Measurements from ENCODE around the gene MT1E.
"Not testable (repeated sequence)": the region's sequence is repeated elsewhere in the genome, so short reads cannot be mapped to it uniquely, and the experiment has no call there.

MT1E gene

GRCh38 chr16:56615353-56615752, 10.2 kb upstream of the MT1E start:
- H3K27me3 ChIP-seq (ENCODE audit: control insufficient read depth in 1 of 2, insufficient read depth in 2 of 2, low read length in 2 of 2) = no peaks in the 10 kb centered on the region
- H3K9me3 ChIP-seq (ENCODE audit: control insufficient read depth in 2 of 2, low read length in 2 of 2) = no peaks in the 10 kb centered on the region
- no peak overlapping the region for H3K27ac ChIP-seq (ENCODE audit: low read length)
- H3K4me1 ChIP-seq (ENCODE audit: control insufficient read depth, insufficient read depth, low read length) = peaks cover 35% of the 10 kb centered on the region
- H3K4me3 ChIP-seq (ENCODE audit: low read length in 2 of 2) = no peak overlapping the region
- no peaks in the 10 kb centered on the region for H3K36me3 ChIP-seq (ENCODE audit: control insufficient read depth in 2 of 2, insufficient read depth in 2 of 2, low read length in 2 of 2)
- no peak overlapping the region for H3K9ac ChIP-seq (ENCODE audit: low read length in 2 of 2)

GRCh38 chr16:56616608-56617211, 8.9 kb upstream of the MT1E start:
- Histone ChIP-seq H3K27ac (ENCODE audit: low read length) (peak overlapping the region; percentile 67), H3K27me3 (ENCODE audit: control insufficient read depth in 1 of 2, insufficient read depth in 2 of 2, low read length in 2 of 2) (no peaks in the 10 kb centered on the region), H3K9ac (ENCODE audit: low read length in 2 of 2) (peak overlapping the region; percentile 25 to 55), H3K9me3 (ENCODE audit: control insufficient read depth in 2 of 2, low read length in 2 of 2) (no peaks in the 10 kb centered on the region), H3K4me3 (ENCODE audit: low read length in 2 of 2) (peak overlapping the region; percentile 42 to 75), H3K4me1 (ENCODE audit: control insufficient read depth, insufficient read depth, low read length) (peaks cover 22% of the 10 kb centered on the region), H3K36me3 (ENCODE audit: control insufficient read depth in 2 of 2, insufficient read depth in 2 of 2, low read length in 2 of 2) (no peaks in the 10 kb centered on the region)

DNA sequence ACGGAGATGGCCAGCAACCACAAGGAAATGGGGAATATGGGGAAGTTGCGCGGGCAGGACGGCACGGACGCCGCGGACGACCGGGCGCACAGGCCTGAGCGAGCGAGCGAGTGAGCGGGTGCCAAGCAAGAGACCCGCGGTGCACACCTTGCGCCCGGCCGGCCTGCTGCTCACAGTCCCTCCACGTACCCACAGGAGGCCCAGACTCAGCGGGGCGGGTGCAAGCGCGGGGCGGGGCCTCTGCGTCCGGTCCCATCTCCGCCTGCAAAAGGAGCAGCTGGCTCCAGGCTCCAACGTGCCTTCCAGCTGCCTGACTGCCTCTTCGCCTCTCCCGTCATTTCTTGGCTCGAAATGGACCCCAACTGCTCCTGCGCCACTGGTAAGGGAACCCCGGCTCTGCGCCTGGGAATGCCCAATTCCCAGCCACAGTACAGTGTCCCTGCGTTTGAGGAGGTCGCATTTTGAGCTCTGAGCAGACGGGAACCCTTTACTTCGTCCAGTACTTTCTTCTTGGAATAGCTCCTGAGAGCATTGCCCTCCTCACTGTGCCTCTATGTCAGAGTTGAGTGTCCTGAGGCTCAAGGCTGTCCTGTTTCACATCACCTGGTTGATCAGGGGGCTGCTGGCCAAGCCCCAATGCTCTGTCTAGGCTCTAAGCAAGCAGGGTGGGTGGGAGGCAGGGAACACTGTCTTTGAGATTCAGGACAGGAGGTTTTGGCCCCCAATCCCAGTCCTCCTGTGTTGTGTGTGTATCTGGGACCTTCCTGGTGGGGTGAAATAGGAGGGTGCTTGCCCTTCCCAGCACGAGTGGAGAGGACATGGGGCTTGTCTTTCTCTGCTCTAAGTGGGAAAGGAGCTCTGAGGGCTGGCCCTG, 8.1 kb upstream of the MT1E start:
- H3K4me3 ChIP-seq (ENCODE audit: low read length in 2 of 2) = peak overlapping the region; percentile 42 to 75
- H3K4me1 ChIP-seq (ENCODE audit: control insufficient read depth, insufficient read depth, low read length) = peaks cover 21% of the 10 kb centered on the region
- H3K9me3 ChIP-seq (ENCODE audit: control insufficient read depth in 2 of 2, low read length in 2 of 2) = no peaks in the 10 kb centered on the region
- peak overlapping the region; percentile 67 for H3K27ac ChIP-seq (ENCODE audit: low read length)
- no peaks in the 10 kb centered on the region for H3K27me3 ChIP-seq (ENCODE audit: control insufficient read depth in 1 of 2, insufficient read depth in 2 of 2, low read length in 2 of 2)
- H3K36me3 ChIP-seq (ENCODE audit: control insufficient read depth in 2 of 2, insufficient read depth in 2 of 2, low read length in 2 of 2) = no peaks in the 10 kb centered on the region
- H3K9ac ChIP-seq (ENCODE audit: low read length in 2 of 2) = peak overlapping the region; percentile 50 to 75

- Histone ChIP-seq H3K9me3 (ENCODE audit: control insufficient read depth in 2 of 2, low read length in 2 of 2) (no peaks in the 10 kb centered on the region), H3K27ac (ENCODE audit: low read length) (no peak overlapping the region), H3K4me3 (ENCODE audit: low read length in 2 of 2) (peak overlapping the region in 1 of 2 donors; percentile 75), H3K9ac (ENCODE audit: low read length in 2 of 2) (no peak overlapping the region), H3K27me3 (ENCODE audit: control insufficient read depth in 1 of 2, insufficient read depth in 2 of 2, low read length in 2 of 2) (no peaks in the 10 kb centered on the region), H3K36me3 (ENCODE audit: control insufficient read depth in 2 of 2, insufficient read depth in 2 of 2, low read length in 2 of 2) (no peaks in the 10 kb centered on the region), H3K4me1 (ENCODE audit: control insufficient read depth, insufficient read depth, low read length) (peaks cover 21% of the 10 kb centered on the region)
These were observed 7.4 kb upstream of the MT1E start for GRCh38 chr16:56618138-56618537.

DNA sequence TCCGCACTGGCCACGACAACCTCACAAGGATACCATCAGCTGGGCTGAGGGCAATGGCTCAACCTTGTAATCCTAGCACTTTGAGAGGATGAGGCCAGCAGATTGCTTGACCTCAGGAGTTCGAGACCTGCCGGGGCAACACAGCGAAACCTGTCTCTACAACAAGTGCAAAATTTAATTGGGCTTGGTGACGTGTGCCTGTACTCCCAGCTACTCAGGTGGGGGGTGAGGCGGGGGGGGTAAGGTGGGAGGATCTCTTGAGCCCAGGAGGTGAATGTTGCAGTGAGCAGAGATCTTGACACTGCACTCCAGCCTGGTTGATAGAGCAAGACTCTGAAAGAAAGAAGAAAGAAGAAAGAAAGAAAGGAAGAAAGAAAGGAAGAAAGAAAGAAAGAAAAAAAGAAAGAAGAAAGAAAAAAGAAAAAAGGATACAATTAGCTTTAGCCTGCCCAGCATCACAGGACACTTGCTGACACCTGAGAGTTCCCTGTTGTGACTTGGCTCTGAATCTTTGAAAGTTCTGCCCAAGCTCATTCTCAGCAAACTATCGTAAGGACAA, 5.2 kb upstream of the MT1E start:
- Histone ChIP-seq H3K4me3 (ENCODE audit: low read length in 2 of 2) (no peak overlapping the region), H3K9me3 (ENCODE audit: control insufficient read depth in 2 of 2, low read length in 2 of 2) (no peaks in the 10 kb centered on the region), H3K4me1 (ENCODE audit: control insufficient read depth, insufficient read depth, low read length) (peaks cover 24% of the 10 kb centered on the region), H3K27me3 (ENCODE audit: control insufficient read depth in 1 of 2, insufficient read depth in 2 of 2, low read length in 2 of 2) (no peaks in the 10 kb centered on the region), H3K9ac (ENCODE audit: low read length in 2 of 2) (no peak overlapping the region), H3K27ac (ENCODE audit: low read length) (no peak overlapping the region), H3K36me3 (ENCODE audit: control insufficient read depth in 2 of 2, insufficient read depth in 2 of 2, low read length in 2 of 2) (no peaks in the 10 kb centered on the region)

GRCh38 chr16:56621665-56622445, 3.7 kb upstream of the MT1E start:
- H3K36me3 ChIP-seq (ENCODE audit: control insufficient read depth in 2 of 2, insufficient read depth in 2 of 2, low read length in 2 of 2); H3K4me3 ChIP-seq (ENCODE audit: low read length in 2 of 2); H3K27me3 ChIP-seq (ENCODE audit: control insufficient read depth in 1 of 2, insufficient read depth in 2 of 2, low read length in 2 of 2); H3K9me3 ChIP-seq (ENCODE audit: control insufficient read depth in 2 of 2, low read length in 2 of 2); H3K9ac ChIP-seq (ENCODE audit: low read length in 2 of 2): not testable (repeated sequence)
- Histone ChIP-seq H3K27ac (ENCODE audit: low read length) (peak overlapping the region; percentile 37), H3K4me1 (ENCODE audit: control insufficient read depth, insufficient read depth, low read length) (peaks cover 32% of the 10 kb centered on the region)

- not testable (repeated sequence) for H3K27ac ChIP-seq (ENCODE audit: low read length)
These were observed 2.4 kb upstream of the MT1E start for GRCh38 chr16:56623184-56623583.

DNA sequence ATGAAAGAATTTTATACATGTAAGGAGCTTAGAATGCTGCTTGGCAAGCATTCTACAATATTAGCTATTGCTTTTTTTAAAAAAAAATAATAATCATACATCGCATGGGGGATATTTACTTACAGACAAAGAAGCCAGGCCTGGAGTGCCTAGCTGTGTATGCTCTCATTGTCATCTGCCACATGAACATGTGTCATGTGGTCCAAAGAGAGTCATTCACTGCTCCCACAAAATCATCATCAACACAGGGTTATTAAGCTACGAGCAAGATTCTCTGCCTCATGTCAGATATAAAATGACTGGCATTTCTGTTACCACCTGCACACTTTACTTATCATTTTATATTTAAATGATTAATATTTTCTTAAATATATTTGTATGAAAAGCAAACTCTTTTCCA, 1.9 kb upstream of the MT1E start:
- no peak overlapping the region for H3K27ac ChIP-seq (ENCODE audit: low read length)
- H3K27me3 ChIP-seq (ENCODE audit: control insufficient read depth in 1 of 2, insufficient read depth in 2 of 2, low read length in 2 of 2) = no peaks in the 10 kb centered on the region
- H3K9me3 ChIP-seq (ENCODE audit: control insufficient read depth in 2 of 2, low read length in 2 of 2) = no peaks in the 10 kb centered on the region
- no peaks in the 10 kb centered on the region for H3K36me3 ChIP-seq (ENCODE audit: control insufficient read depth in 2 of 2, insufficient read depth in 2 of 2, low read length in 2 of 2)
- no peak overlapping the region for H3K4me3 ChIP-seq (ENCODE audit: low read length in 2 of 2)
- H3K9ac ChIP-seq (ENCODE audit: low read length in 2 of 2) = no peak overlapping the region
- H3K4me1 ChIP-seq (ENCODE audit: control insufficient read depth, insufficient read depth, low read length) = peaks cover 20% of the 10 kb centered on the region

More at GRCh38 chr16:56623184-56623583, 2.4 kb upstream of the MT1E start:
- H3K9ac ChIP-seq (ENCODE audit: low read length in 2 of 2); H3K27me3 ChIP-seq (ENCODE audit: control insufficient read depth in 1 of 2, insufficient read depth in 2 of 2, low read length in 2 of 2); H3K9me3 ChIP-seq (ENCODE audit: control insufficient read depth in 2 of 2, low read length in 2 of 2); H3K4me3 ChIP-seq (ENCODE audit: low read length in 2 of 2); H3K36me3 ChIP-seq (ENCODE audit: control insufficient read depth in 2 of 2, insufficient read depth in 2 of 2, low read length in 2 of 2): not testable (repeated sequence)
- H3K4me1 ChIP-seq (ENCODE audit: control insufficient read depth, insufficient read depth, low read length) = peaks cover 23% of the 10 kb centered on the region

GRCh38 chr16:56625943-56626654, 518 bp downstream of the MT1E start:
- Histone ChIP-seq H3K27ac (ENCODE audit: low read length) (peak overlapping the region; percentile 96), H3K9me3 (ENCODE audit: control insufficient read depth in 2 of 2, low read length in 2 of 2) (no peaks in the 10 kb centered on the region), H3K36me3 (ENCODE audit: control insufficient read depth in 2 of 2, insufficient read depth in 2 of 2, low read length in 2 of 2) (no peaks in the 10 kb centered on the region), H3K9ac (ENCODE audit: low read length in 2 of 2) (peak overlapping the region; percentile 95 to 97), H3K4me1 (ENCODE audit: control insufficient read depth, insufficient read depth, low read length) (peaks cover 17% of the 10 kb centered on the region), H3K4me3 (ENCODE audit: low read length in 2 of 2) (peak overlapping the region; percentile 91 to 96), H3K27me3 (ENCODE audit: control insufficient read depth in 1 of 2, insufficient read depth in 2 of 2, low read length in 2 of 2) (no peaks in the 10 kb centered on the region)

- H3K9ac ChIP-seq (ENCODE audit: low read length in 2 of 2) = peak overlapping the region; percentile 58 to 95
- peak overlapping the region; percentile 96 for H3K27ac ChIP-seq (ENCODE audit: low read length)
These were observed 1.1 kb downstream of the MT1E start for GRCh38 chr16:56626685-56627084.

More at GRCh38 chr16:56626685-56627084, 1.1 kb downstream of the MT1E start:
- peaks cover 19% of the 10 kb centered on the region for H3K4me1 ChIP-seq (ENCODE audit: control insufficient read depth, insufficient read depth, low read length)
- H3K9me3 ChIP-seq (ENCODE audit: control insufficient read depth in 2 of 2, low read length in 2 of 2) = no peaks in the 10 kb centered on the region
- no peaks in the 10 kb centered on the region for H3K27me3 ChIP-seq (ENCODE audit: control insufficient read depth in 1 of 2, insufficient read depth in 2 of 2, low read length in 2 of 2)
- H3K4me3 ChIP-seq (ENCODE audit: low read length in 2 of 2) = peak overlapping the region; percentile 91 to 96
- H3K36me3 ChIP-seq (ENCODE audit: control insufficient read depth in 2 of 2, insufficient read depth in 2 of 2, low read length in 2 of 2) = no peaks in the 10 kb centered on the region
